Measurements from ENCODE around the gene ST8SIA4. TPM values are rescaled to one million over a fixed set of nuclear protein-coding genes. Genes with fewer than 3 reads are reported as not detected.

Gene ST8SIA4
- total RNA-seq, 1 experiment from 2014 or later: not detected

DNA sequence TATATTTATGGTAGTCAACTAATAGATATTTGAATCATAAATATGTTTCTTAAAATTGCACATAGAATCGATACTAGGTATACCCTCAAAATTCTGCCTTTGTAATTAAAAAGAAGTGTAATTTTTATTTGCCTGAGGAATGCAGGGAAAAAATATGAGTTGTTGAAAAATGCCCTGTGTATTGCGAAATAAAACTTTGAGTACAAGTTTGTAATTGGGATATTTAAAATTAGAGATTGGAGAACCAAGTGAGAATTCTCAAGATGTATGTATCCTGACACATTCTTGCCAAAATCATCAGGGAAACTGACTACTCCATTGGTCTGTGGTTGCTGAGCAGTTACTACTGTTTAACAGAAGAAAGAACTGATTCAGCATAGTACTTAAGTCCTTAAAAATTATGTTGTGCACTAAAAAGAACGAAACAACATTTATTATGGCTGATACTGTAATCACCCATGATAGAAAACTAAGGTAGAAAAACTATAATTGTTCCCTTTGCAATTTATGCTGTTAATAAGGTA, 36.0 kb downstream of the ST8SIA4 start:
- Histone ChIP-seq H4K8ac (replicated peaks; ENCODE audit: insufficient read length, low read depth, low read length) (no peak overlapping the region), H3K9ac (ENCODE audit: extremely low read depth, insufficient read length, low read length) (no peak overlapping the region), H4K20me1 (ENCODE audit: control insufficient read depth, insufficient read depth, insufficient read length) (no peaks in the 10 kb centered on the region), H2AFZ (ENCODE audit: low read length) (no peak overlapping the region), H3K23ac (ENCODE audit: insufficient read length, low read depth, low read length) (no peak overlapping the region), H3K27ac (ENCODE audit: insufficient read length, low read depth, low read length) (no peak overlapping the region), H3K4me1 (ENCODE audit: insufficient read depth, low read length) (no peaks in the 10 kb centered on the region), H2BK15ac (ENCODE audit: low read depth, low read length) (no peak overlapping the region), H3K79me1 (ENCODE audit: insufficient read depth, low read depth, low read length, poor library complexity, severe bottlenecking) (no peaks in the 10 kb centered on the region), H3K4ac (ENCODE audit: low read depth, low read length) (no peak overlapping the region), H3K14ac (ENCODE audit: insufficient read depth, low read length) (no peak overlapping the region), H3T11ph (ENCODE audit: low read length) (no peak overlapping the region), H3K23me2 (ENCODE audit: insufficient read length, low read depth, low read length, poor library complexity, severe bottlenecking) (no peaks in the 10 kb centered on the region), H3K4me2 (ENCODE audit: insufficient read depth, insufficient read length, low read length) (no peak overlapping the region), H3K9me3 (ENCODE audit: control insufficient read depth, low read depth, low read length) (no peaks in the 10 kb centered on the region), H2BK12ac (ENCODE audit: insufficient read length, low read depth, low read length) (no peak overlapping the region), H2BK5ac (ENCODE audit: insufficient read length, low read length) (no peak overlapping the region), H4K5ac (ENCODE audit: insufficient read length, low read depth, low read length) (no peak overlapping the region), H3K27me3 (ENCODE audit: insufficient read depth, low read length) (no peaks in the 10 kb centered on the region), H2AK5ac (ENCODE audit: insufficient read length, low read length) (no peak overlapping the region), H3K79me2 (ENCODE audit: insufficient read depth, low read length) (no peaks in the 10 kb centered on the region), H4K91ac (ENCODE audit: insufficient read length, low read depth, low read length) (no peak overlapping the region), H3K18ac (ENCODE audit: insufficient read length, low read depth, low read length) (no peak overlapping the region), H2BK120ac (ENCODE audit: low read depth, low read length, poor library complexity, severe bottlenecking) (no peak overlapping the region), H3K56ac (ENCODE audit: insufficient read length, low read depth, low read length) (no peak overlapping the region), H2BK20ac (ENCODE audit: low read depth, low read length, poor library complexity, severe bottlenecking) (no peak overlapping the region)
- TF ChIP-seq, protein P1, sequence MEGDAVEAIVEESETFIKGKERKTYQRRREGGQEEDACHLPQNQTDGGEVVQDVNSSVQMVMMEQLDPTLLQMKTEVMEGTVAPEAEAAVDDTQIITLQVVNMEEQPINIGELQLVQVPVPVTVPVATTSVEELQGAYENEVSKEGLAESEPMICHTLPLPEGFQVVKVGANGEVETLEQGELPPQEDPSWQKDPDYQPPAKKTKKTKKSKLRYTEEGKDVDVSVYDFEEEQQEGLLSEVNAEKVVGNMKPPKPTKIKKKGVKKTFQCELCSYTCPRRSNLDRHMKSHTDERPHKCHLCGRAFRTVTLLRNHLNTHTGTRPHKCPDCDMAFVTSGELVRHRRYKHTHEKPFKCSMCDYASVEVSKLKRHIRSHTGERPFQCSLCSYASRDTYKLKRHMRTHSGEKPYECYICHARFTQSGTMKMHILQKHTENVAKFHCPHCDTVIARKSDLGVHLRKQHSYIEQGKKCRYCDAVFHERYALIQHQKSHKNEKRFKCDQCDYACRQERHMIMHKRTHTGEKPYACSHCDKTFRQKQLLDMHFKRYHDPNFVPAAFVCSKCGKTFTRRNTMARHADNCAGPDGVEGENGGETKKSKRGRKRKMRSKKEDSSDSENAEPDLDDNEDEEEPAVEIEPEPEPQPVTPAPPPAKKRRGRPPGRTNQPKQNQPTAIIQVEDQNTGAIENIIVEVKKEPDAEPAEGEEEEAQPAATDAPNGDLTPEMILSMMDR (conservative IDR thresholded peaks at IDR 0.05): no peak
- H3K4me1 Mint-ChIP-seq: no peaks in the 10 kb centered on the region
- no peaks in the 10 kb centered on the region for H3K9me3 Mint-ChIP-seq
- H3K27me3 Mint-ChIP-seq (ENCODE audit: low read depth): no peaks in the 10 kb centered on the region
- no peaks in the 10 kb centered on the region for H3K36me3 Mint-ChIP-seq (ENCODE audit: insufficient read depth in 1 of 3, low read depth in 3 of 3)
- H3K4me3 Mint-ChIP-seq: no peak overlapping the region
- no peak overlapping the region for H3K27ac Mint-ChIP-seq
- whole genome bisulfite sequencing (ENCODE audit: extremely low coverage, insufficient read length, low lambda C conversion rate): no CpG with 5 or more reads among the region's 3 CpGs
- no peak for DNase-seq
